Right lobe of liver (tissue), 4 donors: ENCODE data around the gene RAP1A.

Experiments used
- CTCF ChIP-seq, 4 donors: fragments of 200-600 bp in 3 of 4; fragments of 450-650 bp in 1 of 4; IDR thresholded peaks; one replicate each; pipeline versions ENCODE4 v1.5.1 to v1.8.0; 2016 to 2022; ENCODE audit warnings: antibody characterized with exemption in 4 of 4, mild to moderate bottlenecking in 2 of 4
- POLR2A ChIP-seq: fragments of 450-650 bp; IDR thresholded peaks from one replicate; pipeline ENCODE4 v1.6.1; 2017; ENCODE audit warnings: antibody characterized with exemption, mild to moderate bottlenecking
- donor health status: DM: no; HTN: no; CAD: no.
- donor health status: DM: no; HTN: no; CAD: no.
- donor health status: DM: no; HTN: yes; CAD: no.

- TF ChIP-seq CTCF (IDR thresholded peaks at IDR 0.05), result no peak
- TF ChIP-seq POLR2A, result no peak
Observed at GRCh38 chr1:111597426-111597825, 22.2 kb upstream of the RAP1A start.
